ENCODE data around the gene PAPOLA.

- TF ChIP-seq CTCF (IDR thresholded peaks at IDR 0.05) (no peak), EP300 (IDR thresholded peaks at IDR 0.05) (no peak), POLR2AphosphoS5 (IDR thresholded peaks at IDR 0.05) (no peak)
Observed at GRCh38 chr14:96494331-96494730, 7.9 kb upstream of the PAPOLA start.

All from stomach (tissue), 4 donors.